Activated T-cell treated with anti-CD3 and anti-CD28 coated beads for 4 hours (primary cell): ENCODE data around the gene TCL1A.
"Not testable (repeated sequence)": the region's sequence is repeated elsewhere in the genome, so short reads cannot be mapped to it uniquely, and the experiment has no call there.

Experiments used
- DNase-seq: peaks from one replicate; pipeline ENCODE4 v3.0.0-alpha.2; 2020

The TCL1A gene

DNA sequence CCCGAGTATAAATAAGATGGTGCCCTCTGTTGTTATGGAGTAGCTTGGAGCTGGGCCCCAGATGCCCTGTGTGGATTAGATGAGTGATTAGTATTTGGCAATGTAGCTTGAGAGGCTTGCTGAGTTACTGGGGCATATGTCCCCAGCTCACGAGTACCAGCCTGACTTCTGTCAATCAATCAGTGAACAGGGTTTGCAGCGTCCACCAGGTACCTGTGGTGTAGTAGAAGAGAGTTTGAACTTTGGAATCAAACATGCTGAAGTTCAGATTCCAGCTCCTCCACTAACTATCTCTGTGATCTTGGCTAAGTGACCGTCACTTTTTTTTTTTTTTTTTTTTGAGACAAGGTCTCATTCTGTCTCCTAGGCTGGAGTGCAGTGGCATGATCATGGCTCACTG lies 39.3 kb downstream of the TCL1A start:
- DNase-seq, result no peak

DNA sequence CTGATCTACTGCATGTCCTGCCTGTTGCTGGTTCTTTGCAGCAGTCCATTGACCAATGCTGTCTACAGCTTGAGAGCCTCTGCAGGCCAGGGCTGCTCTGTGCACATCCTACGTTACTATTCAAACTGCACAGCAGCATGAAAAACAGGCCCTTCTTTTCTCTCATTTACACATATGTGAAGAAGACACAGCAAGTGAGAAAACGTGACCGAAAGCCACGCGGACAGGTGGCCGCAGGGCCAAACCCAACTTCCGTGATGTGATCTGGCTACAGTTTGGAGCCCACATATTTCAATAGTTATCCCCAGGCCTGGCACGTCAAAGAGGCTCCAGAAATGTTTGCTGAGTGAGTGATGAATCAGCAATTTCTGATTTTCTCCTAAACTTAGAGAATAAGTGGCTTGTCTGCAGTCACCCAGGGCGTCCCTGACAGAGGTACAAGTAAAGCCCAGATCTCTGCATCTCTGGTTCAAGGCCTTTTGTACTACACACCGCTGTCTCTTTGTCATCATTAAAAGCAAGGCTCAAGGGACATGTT lies 45.6 kb downstream of the TCL1A start:
- no peak for DNase-seq

DNA sequence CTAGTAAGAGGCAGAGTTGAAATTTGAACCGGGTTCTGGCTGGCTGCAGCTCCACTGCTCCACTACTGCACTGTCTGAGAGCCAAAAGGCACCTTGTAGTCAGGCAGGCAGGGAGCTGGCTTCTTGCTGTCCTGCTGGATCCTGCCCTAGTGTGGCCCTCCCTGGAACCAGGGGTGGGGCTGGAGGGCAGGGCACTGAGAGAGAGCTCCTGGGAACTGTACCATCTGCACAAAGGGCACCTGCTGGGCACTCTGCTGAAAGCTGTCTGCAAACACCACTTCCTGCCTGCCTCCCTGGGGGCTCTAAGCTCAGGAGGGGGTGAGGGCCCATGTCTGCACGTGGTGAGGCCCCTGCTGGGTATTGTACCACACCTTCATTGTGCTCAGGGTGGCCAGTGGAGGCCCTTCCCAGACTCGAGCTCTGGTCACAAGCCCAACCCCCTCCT lies 46.7 kb downstream of the TCL1A start:
- no peak for DNase-seq

GRCh38 chr14:95666450-95666849 lies 47.5 kb downstream of the TCL1A start:
- DNase-seq, result no peak

GRCh38 chr14:95665530-95665929 lies 48.4 kb downstream of the TCL1A start:
- DNase-seq, result not testable (repeated sequence)

DNA sequence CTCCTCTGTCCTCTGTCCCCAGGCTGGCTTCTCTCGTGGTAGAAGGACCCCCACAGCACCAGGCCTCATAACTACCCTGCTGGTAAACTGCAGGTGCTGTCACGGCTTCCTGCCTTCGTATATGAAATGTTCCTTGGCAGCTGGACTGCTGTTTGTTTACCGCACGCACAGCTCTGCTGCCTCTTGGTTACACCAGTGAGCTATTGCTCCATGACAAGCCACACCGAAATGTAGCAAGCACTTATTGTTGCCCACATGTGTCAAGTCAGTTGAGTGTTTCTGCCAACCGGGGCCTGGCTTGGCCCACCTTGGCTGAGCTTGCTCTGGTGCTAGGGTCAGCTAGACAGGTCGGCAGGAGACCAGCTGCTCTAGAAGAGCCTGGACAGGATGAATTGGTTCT lies 49.4 kb downstream of the TCL1A start:
- DNase-seq, result no peak

DNA sequence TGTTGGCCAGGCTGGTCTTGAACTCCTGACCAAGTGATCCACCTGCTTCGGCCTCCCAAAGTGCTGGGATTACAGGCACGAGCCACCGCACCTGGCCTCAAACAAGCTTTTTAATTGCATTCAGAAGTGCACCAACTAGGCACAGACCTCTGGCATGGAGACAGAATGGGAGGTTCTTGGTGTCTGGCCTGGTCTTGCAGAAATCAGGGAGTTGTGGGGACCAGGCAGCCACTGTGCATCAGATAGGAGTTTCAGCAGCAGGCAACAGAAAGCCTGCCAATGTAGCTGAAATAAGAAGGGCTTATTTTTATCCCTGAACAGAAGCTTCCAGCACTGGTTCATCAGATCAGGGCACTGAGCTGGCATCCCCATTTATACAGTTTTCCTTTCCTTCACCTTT lies 49.9 kb downstream of the TCL1A start:
- no peak for DNase-seq

DNA sequence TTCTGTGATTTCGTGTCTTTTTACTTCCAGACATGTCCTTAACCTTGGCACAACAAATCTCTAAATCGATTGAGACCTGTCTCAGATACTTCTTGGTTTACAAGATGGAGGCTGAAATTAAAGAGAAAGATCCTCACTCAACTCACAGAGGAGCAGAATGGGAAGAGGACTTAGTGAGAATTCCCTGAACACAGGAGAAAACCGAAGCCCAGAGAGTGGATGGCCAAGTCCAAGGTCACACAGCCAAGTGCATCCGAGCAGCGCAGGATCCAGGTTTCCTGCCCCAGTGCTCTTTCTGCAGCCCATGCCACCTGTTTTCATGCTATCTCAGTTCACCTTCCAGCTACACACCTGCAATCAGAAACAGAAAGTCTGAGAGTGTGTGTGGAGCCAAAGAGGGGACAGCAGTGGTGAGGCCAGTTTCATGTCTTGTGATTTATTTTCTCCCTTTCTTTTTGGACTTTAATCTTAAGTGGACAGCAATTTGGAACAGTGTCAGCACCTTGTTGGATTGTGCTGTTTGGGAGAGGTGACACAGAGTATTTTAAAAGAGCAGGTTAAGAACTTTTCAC lies 50.6 kb downstream of the TCL1A start:
- DNase-seq, result no peak

GRCh38 chr14:95662376-95663186 lies 51.3 kb downstream of the TCL1A start:
- no peak for DNase-seq

GRCh38 chr14:95660651-95661515 lies 53.0 kb downstream of the TCL1A start:
- DNase-seq, result no peak

DNA sequence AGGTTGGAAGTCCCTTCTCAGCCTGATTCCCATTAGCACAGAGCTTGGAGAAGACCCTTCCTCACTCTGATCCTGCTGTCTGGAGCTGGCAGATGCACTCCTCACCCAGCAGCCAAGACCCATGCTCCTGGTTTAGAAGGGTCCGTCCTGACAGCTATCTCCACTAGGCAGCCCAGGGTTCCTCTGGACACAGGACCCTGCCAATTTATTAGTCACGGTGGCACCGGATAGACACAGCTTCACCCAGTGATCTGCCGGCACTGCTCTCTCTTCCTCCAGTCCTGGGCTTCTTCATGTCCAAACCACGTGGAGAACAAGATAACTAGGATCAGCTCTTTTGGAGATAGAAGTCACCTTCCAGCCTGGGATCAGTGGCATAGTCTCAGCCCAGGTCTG lies 53.9 kb downstream of the TCL1A start:
- no peak for DNase-seq
